ENCODE data around the gene MYBBP1A.

GRCh38 chr17:4531988-4532736 is 23.0 kb downstream of the MYBBP1A start:
- TF ChIP-seq, protein P1, sequence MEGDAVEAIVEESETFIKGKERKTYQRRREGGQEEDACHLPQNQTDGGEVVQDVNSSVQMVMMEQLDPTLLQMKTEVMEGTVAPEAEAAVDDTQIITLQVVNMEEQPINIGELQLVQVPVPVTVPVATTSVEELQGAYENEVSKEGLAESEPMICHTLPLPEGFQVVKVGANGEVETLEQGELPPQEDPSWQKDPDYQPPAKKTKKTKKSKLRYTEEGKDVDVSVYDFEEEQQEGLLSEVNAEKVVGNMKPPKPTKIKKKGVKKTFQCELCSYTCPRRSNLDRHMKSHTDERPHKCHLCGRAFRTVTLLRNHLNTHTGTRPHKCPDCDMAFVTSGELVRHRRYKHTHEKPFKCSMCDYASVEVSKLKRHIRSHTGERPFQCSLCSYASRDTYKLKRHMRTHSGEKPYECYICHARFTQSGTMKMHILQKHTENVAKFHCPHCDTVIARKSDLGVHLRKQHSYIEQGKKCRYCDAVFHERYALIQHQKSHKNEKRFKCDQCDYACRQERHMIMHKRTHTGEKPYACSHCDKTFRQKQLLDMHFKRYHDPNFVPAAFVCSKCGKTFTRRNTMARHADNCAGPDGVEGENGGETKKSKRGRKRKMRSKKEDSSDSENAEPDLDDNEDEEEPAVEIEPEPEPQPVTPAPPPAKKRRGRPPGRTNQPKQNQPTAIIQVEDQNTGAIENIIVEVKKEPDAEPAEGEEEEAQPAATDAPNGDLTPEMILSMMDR (conservative IDR thresholded peaks at IDR 0.05) = no peak
- TF ChIP-seq ZFX (IDR thresholded peaks at IDR 0.05) = no peak

All from C4-2B (cell line).